PC-3 (cell line): ENCODE results near the gene CNTNAP2.

Experiments used
- EZH2 ChIP-seq: fragments of 300-600 bp; sonication (generic); IDR thresholded peaks from one replicate; pipeline ENCODE4 v1.6.1; 2017; ENCODE audit warnings: antibody characterized with exemption, mild to moderate bottlenecking, low read length; ENCODE audit not compliant: unreplicated experiment
- TF ChIP-seq, protein P1 (sequence below): fragments of 300-600 bp; sonication (generic); conservative IDR thresholded peaks from 2 replicates; pipeline ENCODE4 v1.5.1; 2017; ENCODE audit warnings: antibody characterized with exemption, low read depth, mild to moderate bottlenecking, low read length

DNA sequence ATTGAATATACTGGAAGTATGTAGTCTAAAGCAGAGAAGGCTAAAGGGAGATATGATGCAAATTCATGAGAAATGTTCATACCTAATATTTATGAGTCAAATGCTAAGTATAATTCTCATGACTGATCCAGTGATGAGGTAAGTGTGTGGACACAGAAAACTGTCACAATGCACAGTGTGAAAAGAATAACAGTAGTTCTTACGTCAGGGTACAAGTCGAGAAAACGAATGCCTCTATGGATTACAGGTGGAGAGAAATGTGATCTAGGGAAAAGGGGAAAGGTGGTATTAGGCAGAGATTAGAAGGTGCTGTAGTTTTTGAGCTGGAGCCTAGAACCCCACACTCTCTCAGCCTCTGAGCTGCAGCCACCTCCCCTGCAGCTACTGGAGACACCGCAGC, 542.0 kb downstream of the CNTNAP2 start:
- TF ChIP-seq, protein P1, sequence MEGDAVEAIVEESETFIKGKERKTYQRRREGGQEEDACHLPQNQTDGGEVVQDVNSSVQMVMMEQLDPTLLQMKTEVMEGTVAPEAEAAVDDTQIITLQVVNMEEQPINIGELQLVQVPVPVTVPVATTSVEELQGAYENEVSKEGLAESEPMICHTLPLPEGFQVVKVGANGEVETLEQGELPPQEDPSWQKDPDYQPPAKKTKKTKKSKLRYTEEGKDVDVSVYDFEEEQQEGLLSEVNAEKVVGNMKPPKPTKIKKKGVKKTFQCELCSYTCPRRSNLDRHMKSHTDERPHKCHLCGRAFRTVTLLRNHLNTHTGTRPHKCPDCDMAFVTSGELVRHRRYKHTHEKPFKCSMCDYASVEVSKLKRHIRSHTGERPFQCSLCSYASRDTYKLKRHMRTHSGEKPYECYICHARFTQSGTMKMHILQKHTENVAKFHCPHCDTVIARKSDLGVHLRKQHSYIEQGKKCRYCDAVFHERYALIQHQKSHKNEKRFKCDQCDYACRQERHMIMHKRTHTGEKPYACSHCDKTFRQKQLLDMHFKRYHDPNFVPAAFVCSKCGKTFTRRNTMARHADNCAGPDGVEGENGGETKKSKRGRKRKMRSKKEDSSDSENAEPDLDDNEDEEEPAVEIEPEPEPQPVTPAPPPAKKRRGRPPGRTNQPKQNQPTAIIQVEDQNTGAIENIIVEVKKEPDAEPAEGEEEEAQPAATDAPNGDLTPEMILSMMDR = no peak
- TF ChIP-seq EZH2 = no peak
